Heart left ventricle (tissue), 16 donors: ENCODE data around the gene BCAS1. TPM values are rescaled to one million over a fixed set of nuclear protein-coding genes. Genes with fewer than 3 reads are reported as not detected.

Experiments used
- ATAC-seq, 4 donors: fragments of 200-7000 bp; cut with Tn5 transposase; one replicate each; pipeline ENCODE4 v1.9.1; 2020 to 2022; ENCODE audit warnings: moderate library complexity in 4 of 4, mild to moderate bottlenecking in 3 of 4, moderate number of reproducible peaks in 1 of 4
- DNase-seq, 5 donors: peaks; one replicate each; pipeline ENCODE4 v3.0.0-alpha.2; 2020
- H3K27ac ChIP-seq, 12 donors: fragments of 200-600 bp; sonication (generic) in 4 of 12; one replicate each; pipeline versions ENCODE4 v1.5.0 to v1.8.0; 2016 to 2022; ENCODE audit warnings: mild to moderate bottlenecking in 2 of 12
- H3K27me3 ChIP-seq, 9 donors: fragments of 200-600 bp; sonication (generic) in 2 of 9; one replicate each; pipeline versions ENCODE4 v1.5.1 to v1.8.0; 2016 to 2022; ENCODE audit warnings: mild to moderate bottlenecking in 3 of 9
- H3K36me3 ChIP-seq, 9 donors: fragments of 200-600 bp; sonication (generic) in 2 of 9; one replicate each; pipeline versions ENCODE4 v1.5.0 to v1.8.0; 2018 to 2022; ENCODE audit warnings: mild to moderate bottlenecking in 2 of 9
- H3K4me1 ChIP-seq, 12 donors: fragments of 200-600 bp; sonication (generic) in 4 of 12; one replicate each; pipeline versions ENCODE4 v1.5.0 to v1.8.0; 2016 to 2022; ENCODE audit warnings: mild to moderate bottlenecking in 3 of 12
- H3K4me3 ChIP-seq, 12 donors: fragments of 200-600 bp; sonication (generic) in 4 of 12; one replicate each; pipeline versions ENCODE4 v1.5.0 to v1.8.0; 2017 to 2022; ENCODE audit warnings: mild to moderate bottlenecking in 9 of 12, moderate library complexity in 4 of 12
- H3K9me3 ChIP-seq, 12 donors: fragments of 200-600 bp; sonication (generic) in 4 of 12; one replicate each; pipeline versions ENCODE4 v1.5.0 to v1.8.0; 2016 to 2022; ENCODE audit warnings: mild to moderate bottlenecking in 1 of 12
- CTCF ChIP-seq, 12 donors: fragments of 200-600 bp; sonication (generic) in 4 of 12; IDR thresholded peaks; one replicate each; pipeline versions ENCODE4 v1.5.0 to v1.8.0; 2018 to 2022; ENCODE audit warnings: antibody characterized with exemption in 12 of 12, mild to moderate bottlenecking in 5 of 12
- POLR2A ChIP-seq, 2 donors: fragments of 450-650 bp; IDR thresholded peaks; one replicate each; pipeline ENCODE4 v1.6.1; 2017; ENCODE audit warnings: antibody characterized with exemption in 2 of 2, mild to moderate bottlenecking in 2 of 2, moderate library complexity in 2 of 2
- WGBS, 4 donors: extraction: QIAGEN DNeasy Blood & Tissue Kit in 2 of 4; methylation state at CpG; one replicate each; pipeline versions ENCODE4 v1.1.5 to v1.1.7; 2013 to 2018; 5-methylcytosine and 5-hydroxymethylcytosine counted together
- intact Hi-C, 10 donors: fragments of 100-400 bp; cut with DNase I; formaldehyde crosslinking; loops; one replicate each; pipeline versions ENCODE4 v1.11.1 to v1.14.2; 2022
- polyA plus RNA-seq, 2 donors: library from polyadenylated mRNA; stranded (reverse); fragments of 200-250 nt; gene quantifications; one replicate each; pipeline ENCODE4 v1.2.3, GENCODE V29; 2013
- total RNA-seq, 9 donors: library from RNA; depleted of rRNA in 2 of 9; stranded (reverse); fragments of >200 nt in 2 of 9; fragmentation: NEBNext Ultra II Directional in 3 of 9; extraction: Animal tissue kit (Norgen Biotek cat#: 25700) in 3 of 9; gene quantifications; one replicate each; pipeline versions ENCODE4 v1.1.0 to v1.2.4, GENCODE V29; 2016 to 2023
- donor health status: ischemic (EF 13 %, LVEDD 7.1; RV severe dilation, severe dysfunction).
- donor health status: healthy with polysubstance abuse.
- donor health status: DM: no; HTN: yes; CAD: no.
- donor health status: DM: no; HTN: no; CAD: no.
- donor health status: ischemic (EF 25% LVEDD 6.9; RV normal size, moderate dysfunction).
- donor health status: ischemic (EF 25% LVEDD 5.7; RV mildly dilated, moderate dysfunction).
- donor health status: healthy.
- donor health status: DM: yes; HTN: yes; CAD: no.
- donor health status: ischemic (EF 35%, LVEDD 5.7; RV mildly dilated, moderate dysfunction).
- donor health status: nonischemic (EF 11% LVEDD 7.7; RV severe dilation, severe dysfunction).
- donor health status: DM: yes; HTN: yes; CAD: no.
- donor health status: PGD.
- donor health status: ischemic (EF 29% LVEDD 5.4; RV normal size, mild dysfunction).
- donor health status: nonischemic (EF 23%, LVEDD 6.1; RV moderate dilation, normal function).

BCAS1 gene
- total and polyA plus RNA-seq, 11 donors: not detected

GRCh38 chr20:54097236-54097529, 26.8 kb upstream of the BCAS1 start:
- 75 to 85% (median 78%) methylated on average over 2 of the region's 2 CpGs for WGBS, 4 donors
- Histone ChIP-seq H3K27me3 (peaks cover 0 to 20% (median 0%) of the 10 kb centered on the region in 9 donors), H3K27ac (no peak overlapping the region), H3K4me1 (no peaks in the 10 kb centered on the region), H3K36me3 (no peaks in the 10 kb centered on the region), H3K4me3 (no peak overlapping the region), H3K9me3 (no peaks in the 10 kb centered on the region)
- intact Hi-C loops: loop anchor here in 8 of 10 donors (2.0 to 5.0 kb wide), 4 partner anchors 102 to 552 kb away; no protein-coding TSS in a partner anchor
- TF ChIP-seq POLR2A (IDR thresholded peaks at IDR 0.05) (no peak), CTCF (IDR thresholded peaks at IDR 0.05) (no peak)
- ATAC-seq (no peak), DNase-seq (no peak)

- Histone ChIP-seq H3K27ac (no peak overlapping the region), H3K36me3 (no peaks in the 10 kb centered on the region), H3K4me3 (no peak overlapping the region), H3K9me3 (no peaks in the 10 kb centered on the region), H3K27me3 (peaks cover 0 to 20% (median under 1%) of the 10 kb centered on the region in 9 donors), H3K4me1 (no peaks in the 10 kb centered on the region)
- ATAC-seq: no peak
- no peak for DNase-seq
- intact Hi-C loops: loop anchor here in 9 of 10 donors (1.0 to 5.0 kb wide), 6 partner anchors 102 to 553 kb away; no protein-coding TSS in a partner anchor
- TF ChIP-seq POLR2A (IDR thresholded peaks at IDR 0.05): no peak
- no peak for TF ChIP-seq CTCF (IDR thresholded peaks at IDR 0.05)
- WGBS, 4 donors: 78 to 93% (median 85%) methylated on average over 1 of the region's 1 CpG
These were observed 25.4 kb upstream of the BCAS1 start for GRCh38 chr20:54095824-54096223.

- H3K27me3 ChIP-seq: peaks cover 0 to 20% (median 2%) of the 10 kb centered on the region in 9 donors
- H3K9me3 ChIP-seq: no peaks in the 10 kb centered on the region
- TF ChIP-seq CTCF (IDR thresholded peaks at IDR 0.05) (no peak), POLR2A (IDR thresholded peaks at IDR 0.05) (no peak)
- no peak for DNase-seq
- H3K27ac ChIP-seq: no peak overlapping the region
- H3K4me1 ChIP-seq: no peaks in the 10 kb centered on the region
- no peak overlapping the region for H3K4me3 ChIP-seq
- intact Hi-C loops: no loop called here
- H3K36me3 ChIP-seq: no peaks in the 10 kb centered on the region
- ATAC-seq: no peak
- WGBS, 4 donors: 85 to 88% (median 87%) methylated on average over 5 of the region's 5 CpGs
These were observed 23.8 kb upstream of the BCAS1 start for GRCh38 chr20:54094268-54094580.

GRCh38 chr20:54093423-54094267, 23.3 kb upstream of the BCAS1 start:
- H3K4me3 ChIP-seq: no peak overlapping the region
- WGBS, 4 donors: 38 to 53% (median 48%) methylated on average over 9 of the region's 9 CpGs
- no peak overlapping the region for H3K27ac ChIP-seq
- intact Hi-C loops: no loop called here
- no peaks in the 10 kb centered on the region for H3K36me3 ChIP-seq
- no peak for TF ChIP-seq CTCF (IDR thresholded peaks at IDR 0.05)
- no peak for TF ChIP-seq POLR2A (IDR thresholded peaks at IDR 0.05)
- H3K27me3 ChIP-seq: peaks cover 0 to 21% (median 4%) of the 10 kb centered on the region in 9 donors
- no peak for ATAC-seq
- no peak for DNase-seq
- no peaks in the 10 kb centered on the region for H3K4me1 ChIP-seq
- H3K9me3 ChIP-seq: no peaks in the 10 kb centered on the region
